Uterus (tissue), 4 donors: Measurements from ENCODE around the gene PSMB10. TPM values are rescaled to one million over a fixed set of nuclear protein-coding genes. Genes with fewer than 3 reads are reported as not detected.

Experiments
- DNase-seq, 2 donors: peaks; one replicate each; pipeline ENCODE4 v3.0.0-alpha.2; 2019 to 2020
- H3K27ac ChIP-seq, 2 donors: fragments of 200-600 bp; sonication (generic); 1 replicate in 1 of 2; 2 replicates in 1 of 2; pipeline ENCODE4 v1.5.1; 2016 to 2018
- H3K27me3 ChIP-seq, 2 donors: fragments of 200-600 bp; sonication (generic); one replicate each; pipeline ENCODE4 v1.5.1; 2018 to 2019; ENCODE audit warnings: control low read depth in 1 of 2
- H3K36me3 ChIP-seq, 2 donors: fragments of 200-600 bp; sonication (generic); one replicate each; pipeline ENCODE4 v1.5.1; 2019; ENCODE audit warnings: control low read depth in 1 of 2
- H3K4me1 ChIP-seq, 2 donors: fragments of 200-600 bp; sonication (generic); one replicate each; pipeline ENCODE4 v1.5.1; 2018 to 2019; ENCODE audit warnings: control low read depth in 1 of 2
- H3K4me3 ChIP-seq, 2 donors: fragments of 200-600 bp; sonication (generic); 1 replicate in 1 of 2; 2 replicates in 1 of 2; pipeline ENCODE4 v1.5.1; 2018 to 2019; ENCODE audit warnings: mild to moderate bottlenecking in 1 of 2
- H3K9me3 ChIP-seq, 2 donors: fragments of 200-600 bp; sonication (generic); one replicate each; pipeline ENCODE4 v1.5.1; 2019; ENCODE audit warnings: control low read depth in 1 of 2
- CTCF ChIP-seq, 4 experiments: fragments of 200-600 bp in 2 of 4; fragments of 450-650 bp in 2 of 4; sonication (generic) in 2 of 4; IDR thresholded peaks; one replicate each; pipeline ENCODE4 v1.5.1; 2016 to 2019; ENCODE audit warnings: antibody characterized with exemption in 4 of 4, mild to moderate bottlenecking in 2 of 4, moderate library complexity in 1 of 4
- POLR2A ChIP-seq, 2 donors: fragments of 450-650 bp; IDR thresholded peaks; one replicate each; pipeline ENCODE4 v1.6.1; 2016; ENCODE audit warnings: antibody characterized with exemption in 2 of 2, mild to moderate bottlenecking in 1 of 2, moderate library complexity in 1 of 2
- intact Hi-C: fragments of 100-400 bp; cut with DNase I; formaldehyde crosslinking; loops from one replicate; pipeline ENCODE4 v1.15.1; 2023; ENCODE audit warnings: low total_unique reads
- total RNA-seq, 4 donors: library from RNA; depleted of rRNA in 3 of 4; stranded (reverse); fragments of >200 nt in 3 of 4; gene quantifications; one replicate each; pipeline versions ENCODE4 v1.1.0 to v1.2.4, GENCODE V29; 2014 to 2023
- donor health status: DM: yes; HTN: yes; CAD: no.

The PSMB10 gene
- total RNA-seq, 4 donors from 2014 or later = 9.5 to 30.7 (median 15.3) TPM

GRCh38 chr16:67966549-67967182 is 30.0 kb upstream of the PSMB10 start:
- peak in 1 of 2 donors; percentile 54 for DNase-seq
- TF ChIP-seq POLR2A (IDR thresholded peaks at IDR 0.05) (no peak), CTCF (IDR thresholded peaks at IDR 0.05) (no peak)
- Histone ChIP-seq H3K9me3 (no peaks in the 10 kb centered on the region), H3K27me3 (no peaks in the 10 kb centered on the region), H3K4me3 (peak overlapping the region; percentile 73 to 92), H3K27ac (peak overlapping the region; percentile 94 to 96), H3K4me1 (peaks cover 3 to 24% of the 10 kb centered on the region in 2 donors), H3K36me3 (no peaks in the 10 kb centered on the region)
- intact Hi-C loops = no loop called here

- Histone ChIP-seq H3K27ac (peak overlapping the region; percentile 94 to 96), H3K27me3 (no peaks in the 10 kb centered on the region), H3K4me1 (peaks cover 3 to 24% of the 10 kb centered on the region in 2 donors), H3K9me3 (no peaks in the 10 kb centered on the region), H3K4me3 (peak overlapping the region in 1 of 2 donors; percentile 92), H3K36me3 (no peaks in the 10 kb centered on the region)
- TF ChIP-seq CTCF (IDR thresholded peaks at IDR 0.05) (no peak), POLR2A (IDR thresholded peaks at IDR 0.05) (no peak)
- no peak for DNase-seq
- intact Hi-C loops = no loop called here
These were observed 29.3 kb upstream of the PSMB10 start for GRCh38 chr16:67965668-67966548.

- TF ChIP-seq CTCF (IDR thresholded peaks at IDR 0.05) (no peak), POLR2A (IDR thresholded peaks at IDR 0.05) (no peak)
- Histone ChIP-seq H3K9me3 (no peaks in the 10 kb centered on the region), H3K4me1 (peaks cover 3 to 30% of the 10 kb centered on the region in 2 donors), H3K36me3 (no peaks in the 10 kb centered on the region), H3K27ac (no peak overlapping the region), H3K27me3 (no peaks in the 10 kb centered on the region), H3K4me3 (no peak overlapping the region)
- intact Hi-C loops = no loop called here
- DNase-seq = no peak
These were observed 28.0 kb upstream of the PSMB10 start for GRCh38 chr16:67964477-67965131.

- TF ChIP-seq CTCF (IDR thresholded peaks at IDR 0.05) (no peak), POLR2A (IDR thresholded peaks at IDR 0.05) (no peak)
- Histone ChIP-seq H3K9me3 (no peaks in the 10 kb centered on the region), H3K27ac (peak overlapping the region in 1 of 2 donors; percentile 22), H3K4me3 (no peak overlapping the region), H3K36me3 (no peaks in the 10 kb centered on the region), H3K4me1 (peaks cover 5 to 30% of the 10 kb centered on the region in 2 donors), H3K27me3 (no peaks in the 10 kb centered on the region)
- DNase-seq = peak in 1 of 2 donors; percentile 48
- intact Hi-C loops = no loop called here
These were observed 27.1 kb upstream of the PSMB10 start for GRCh38 chr16:67963662-67964321.
